Stimulated activated naive CD8-positive, alpha-beta T cell treated with anti-CD3 and anti-CD28 coated beads, Interleukin-15, Interleukin-2, amounts not matched to agents 100 U/mL and 50 U/mL, for 24 hours (primary cell): ENCODE results near the gene RAB40A.

Experiments used
- ATAC-seq: fragments of 150-1000 bp; cut with Tn5 transposase; one replicate; pipeline ENCODE4 v1.10.0; 2021
- DNase-seq: peaks from one replicate; pipeline ENCODE4 v3.0.0; 2021

RAB40A gene

GRCh38 chrX:103519389-103519788, at the start of gene RAB40A:
Gene RAB40A (minus strand): TSS chrX:103519489. CDS start chrX:103500756, 18,733 bp downstream.
- no peak for ATAC-seq

GRCh38 chrX:103565752-103566151, 46.5 kb upstream of the RAB40A start:
- no peak for DNase-seq
- no peak for ATAC-seq

More at GRCh38 chrX:103519389-103519788, at the start of gene RAB40A:
- no peak for DNase-seq

GRCh38 chrX:103565197-103565596, 45.9 kb upstream of the RAB40A start:
- DNase-seq: no peak
- no peak for ATAC-seq

GRCh38 chrX:103562801-103563200, 43.5 kb upstream of the RAB40A start:
- ATAC-seq: no peak
- no peak for DNase-seq

GRCh38 chrX:103560256-103560655, 41.0 kb upstream of the RAB40A start:
- DNase-seq (no peak), ATAC-seq (no peak)

- DNase-seq (no peak), ATAC-seq (no peak)
Measured at GRCh38 chrX:103556963-103557612, 37.8 kb upstream of the RAB40A start.

- DNase-seq (peak; percentile 71), ATAC-seq (peak; percentile 71)
Measured at GRCh38 chrX:103554687-103555424, 35.6 kb upstream of the RAB40A start.

GRCh38 chrX:103552236-103552635, 32.9 kb upstream of the RAB40A start:
- DNase-seq (no peak), ATAC-seq (no peak)

- no peak for DNase-seq
- peak; percentile 40 for ATAC-seq
Measured at GRCh38 chrX:103550415-103551051, 31.2 kb upstream of the RAB40A start.

GRCh38 chrX:103549916-103550315, 30.6 kb upstream of the RAB40A start:
- ATAC-seq: no peak
- DNase-seq: no peak

GRCh38 chrX:103540145-103540544, 20.9 kb upstream of the RAB40A start:
- no peak for ATAC-seq

GRCh38 chrX:103539695-103540094, 20.4 kb upstream of the RAB40A start:
- DNase-seq: no peak
- no peak for ATAC-seq

More at GRCh38 chrX:103540145-103540544, 20.9 kb upstream of the RAB40A start:
- DNase-seq: no peak

GRCh38 chrX:103538728-103539127, 19.4 kb upstream of the RAB40A start:
- DNase-seq (no peak), ATAC-seq (no peak)

GRCh38 chrX:103537871-103538387, 18.6 kb upstream of the RAB40A start:
- DNase-seq: no peak
- ATAC-seq: no peak

- no peak for DNase-seq
- no peak for ATAC-seq
Measured at GRCh38 chrX:103536732-103537131, 17.4 kb upstream of the RAB40A start.

GRCh38 chrX:103536071-103536470, 16.8 kb upstream of the RAB40A start:
- ATAC-seq (no peak), DNase-seq (no peak)

GRCh38 chrX:103535206-103535605, 15.9 kb upstream of the RAB40A start:
- DNase-seq: no peak
- ATAC-seq: no peak

- DNase-seq (peak; percentile 67), ATAC-seq (no peak)
Measured at GRCh38 chrX:103533511-103534216, 14.4 kb upstream of the RAB40A start.

GRCh38 chrX:103531002-103531401, 11.7 kb upstream of the RAB40A start:
- DNase-seq: no peak
- no peak for ATAC-seq

- ATAC-seq (no peak), DNase-seq (no peak)
Measured at GRCh38 chrX:103530545-103530944, 11.3 kb upstream of the RAB40A start.

- no peak for ATAC-seq
- DNase-seq: no peak
Measured at GRCh38 chrX:103529550-103529949, 10.3 kb upstream of the RAB40A start.

- DNase-seq (no peak), ATAC-seq (no peak)
Measured at GRCh38 chrX:103524747-103525146, 5.5 kb upstream of the RAB40A start.
